Neural progenitor cell (in vitro differentiated cells): ENCODE results near the gene PDIA6.

Experiments
- EZH2 ChIP-seq: fragments of 200-600 bp; sonication (generic); IDR thresholded peaks from 2 replicates; pipeline ENCODE4 v1.6.1; 2017; ENCODE audit warnings: antibody characterized with exemption, mild to moderate bottlenecking, moderate library complexity
- TF ChIP-seq, protein P1 (sequence below): fragments of 200-600 bp; sonication (generic); IDR thresholded peaks from 2 replicates; pipeline ENCODE4 v1.5.1; 2017; ENCODE audit warnings: antibody characterized with exemption, mild to moderate bottlenecking

DNA sequence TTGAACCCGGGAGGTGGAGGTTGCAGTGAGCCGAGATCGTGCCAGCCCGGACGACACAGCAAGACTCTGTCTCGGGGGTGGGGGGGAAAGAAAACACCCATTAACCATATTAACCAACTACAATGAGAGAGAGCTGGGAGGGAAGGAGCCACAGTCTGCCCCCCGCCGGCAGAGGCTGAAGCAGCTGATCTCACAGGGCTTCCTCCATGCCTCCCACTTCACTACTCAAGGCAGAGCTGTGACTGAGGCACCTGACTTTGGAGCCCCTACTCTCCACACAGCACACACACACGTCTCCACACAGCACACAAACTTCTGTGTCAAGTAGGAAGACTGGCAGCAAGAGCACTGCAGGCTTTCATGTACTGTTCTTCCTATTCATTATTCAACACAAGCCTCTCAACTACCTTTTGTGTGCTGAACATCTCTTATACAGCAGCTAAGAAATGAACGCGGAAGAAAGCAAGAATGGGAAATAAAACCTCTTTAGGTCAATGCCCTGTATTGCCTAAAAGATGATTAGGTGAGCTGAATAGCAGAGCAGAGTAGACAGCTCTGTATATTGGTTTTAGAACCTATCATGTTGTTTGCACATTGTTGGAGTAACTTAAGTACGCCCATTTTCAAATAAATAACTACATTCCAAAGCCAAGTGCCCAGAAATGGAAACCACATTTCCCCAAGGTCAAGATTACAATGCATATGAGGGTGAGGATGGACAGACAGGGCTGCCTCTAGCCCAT is 26.2 kb downstream of the PDIA6 start:
- TF ChIP-seq, protein P1, sequence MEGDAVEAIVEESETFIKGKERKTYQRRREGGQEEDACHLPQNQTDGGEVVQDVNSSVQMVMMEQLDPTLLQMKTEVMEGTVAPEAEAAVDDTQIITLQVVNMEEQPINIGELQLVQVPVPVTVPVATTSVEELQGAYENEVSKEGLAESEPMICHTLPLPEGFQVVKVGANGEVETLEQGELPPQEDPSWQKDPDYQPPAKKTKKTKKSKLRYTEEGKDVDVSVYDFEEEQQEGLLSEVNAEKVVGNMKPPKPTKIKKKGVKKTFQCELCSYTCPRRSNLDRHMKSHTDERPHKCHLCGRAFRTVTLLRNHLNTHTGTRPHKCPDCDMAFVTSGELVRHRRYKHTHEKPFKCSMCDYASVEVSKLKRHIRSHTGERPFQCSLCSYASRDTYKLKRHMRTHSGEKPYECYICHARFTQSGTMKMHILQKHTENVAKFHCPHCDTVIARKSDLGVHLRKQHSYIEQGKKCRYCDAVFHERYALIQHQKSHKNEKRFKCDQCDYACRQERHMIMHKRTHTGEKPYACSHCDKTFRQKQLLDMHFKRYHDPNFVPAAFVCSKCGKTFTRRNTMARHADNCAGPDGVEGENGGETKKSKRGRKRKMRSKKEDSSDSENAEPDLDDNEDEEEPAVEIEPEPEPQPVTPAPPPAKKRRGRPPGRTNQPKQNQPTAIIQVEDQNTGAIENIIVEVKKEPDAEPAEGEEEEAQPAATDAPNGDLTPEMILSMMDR = no peak
- TF ChIP-seq EZH2 = no peak
